WTC11 (cell line): ENCODE results near the gene SPAG4.

Source experiments
- ATF2 ChIP-seq: sonication (generic); formaldehyde crosslinking; IDR thresholded peaks from 2 replicates; pipeline ENCODE4 v1.8.1; 2022; ENCODE audit warnings: low read depth, missing genetic modification reagents, borderline replicate concordance
- CREB1 ChIP-seq: sonication (generic); formaldehyde crosslinking; IDR thresholded peaks from 2 replicates; pipeline ENCODE4 v1.8.0; 2023; ENCODE audit warnings: mild to moderate bottlenecking, missing genetic modification reagents
- CTCF ChIP-seq: fragments of 200-600 bp; IDR thresholded peaks from 2 replicates; pipeline ENCODE4 v1.8.0; 2022; ENCODE audit warnings: antibody characterized with exemption
- E2F4 ChIP-seq: sonication (generic); formaldehyde crosslinking; IDR thresholded peaks from 2 replicates; pipeline ENCODE4 v1.8.1; 2022; ENCODE audit warnings: low read depth, mild to moderate bottlenecking, moderate library complexity, missing genetic modification reagents, borderline replicate concordance
- FOXK1 ChIP-seq: sonication (generic); formaldehyde crosslinking; IDR thresholded peaks from 2 replicates; pipeline ENCODE4 v1.8.0; 2022; ENCODE audit warnings: mild to moderate bottlenecking, moderate library complexity, missing genetic modification reagents
- MAX ChIP-seq: sonication (generic); formaldehyde crosslinking; IDR thresholded peaks from 2 replicates; pipeline ENCODE4 v1.8.0; 2022; ENCODE audit warnings: mild to moderate bottlenecking, missing genetic modification reagents

GRCh38 chr20:35648836-35649235, 33.2 kb downstream of the SPAG4 start:
- TF ChIP-seq CTCF (no peak), E2F4 (CRISPR knock-in tag) (no peak), CREB1 (CRISPR knock-in tag) (no peak), FOXK1 (CRISPR knock-in tag) (no peak), MAX (CRISPR knock-in tag) (no peak), ATF2 (no peak)
